Stimulated activated CD8-positive, alpha-beta memory T cell treated with anti-CD3 and anti-CD28 coated beads, Interleukin-12 subunit alpha, Interleukin-12 subunit beta, amount 100 ng/mL, for 1 hour (primary cell): ENCODE results near the gene CMTM8.

Experiments
- DNase-seq: peaks from one replicate; pipeline ENCODE4 v3.0.0-alpha.2; 2020; ENCODE audit warnings: low read depth

CMTM8 gene

GRCh38 chr3:32412887-32413286 lies 174.4 kb downstream of the CMTM8 start:
- no peak for DNase-seq

- no peak for DNase-seq
These were observed 175.5 kb downstream of the CMTM8 start for GRCh38 chr3:32413845-32414521.

- no peak for DNase-seq
These were observed 176.2 kb downstream of the CMTM8 start for GRCh38 chr3:32414522-32415202.

GRCh38 chr3:32419742-32420125 lies 181.3 kb downstream of the CMTM8 start:
- no peak for DNase-seq
